Large intestine (tissue), 3 donors: Measurements from ENCODE around the gene PADI3. TPM values are rescaled to one million over a fixed set of nuclear protein-coding genes. Genes with fewer than 3 reads are reported as not detected.

ENCODE experiments used
- DNase-seq, 2 donors: peaks; one replicate each; pipeline versions ENCODE4 v3.0.0 to v3.0.0-alpha.2; 2013
- H3K27ac ChIP-seq: one replicate; pipeline ENCODE4 v1.5.1; 2013; ENCODE audit warnings: low read length
- H3K27me3 ChIP-seq: 2 replicates; pipeline ENCODE4 v1.6.1; 2013; ENCODE audit warnings: low read length; ENCODE audit not compliant: control insufficient read depth, insufficient read depth
- H3K36me3 ChIP-seq: 2 replicates; pipeline ENCODE4 v1.6.1; 2013; ENCODE audit warnings: low read length; ENCODE audit not compliant: control insufficient read depth, insufficient read depth
- H3K4me1 ChIP-seq: one replicate; pipeline ENCODE4 v1.6.1; 2013; ENCODE audit warnings: low read length; ENCODE audit not compliant: control insufficient read depth, insufficient read depth
- H3K4me3 ChIP-seq: one replicate; pipeline ENCODE4 v1.5.1; 2013; ENCODE audit warnings: low read length
- H3K9me3 ChIP-seq: one replicate; pipeline ENCODE4 v1.6.1; 2013; ENCODE audit warnings: mild to moderate bottlenecking, low read depth, low read length, moderate library complexity; ENCODE audit not compliant: control insufficient read depth
- WGBS: methylation state at CpG from one replicate; pipeline ENCODE4 v1.1.5; 2013; ENCODE audit warnings: low lambda C conversion rate; ENCODE audit not compliant: insufficient coverage; 5-methylcytosine and 5-hydroxymethylcytosine counted together
- polyA plus RNA-seq: library from polyadenylated mRNA; unstranded; fragments of 120-200 nt; gene quantifications from one replicate; pipeline ENCODE4 v1.2.1, GENCODE V29; 2013

Gene PADI3
- polyA plus RNA-seq, 1 donor = not detected

- Histone ChIP-seq H3K4me1 (peaks cover 16% of the 10 kb centered on the region), H3K4me3 (no peak overlapping the region), H3K36me3 (no peaks in the 10 kb centered on the region), H3K27ac (no peak overlapping the region), H3K27me3 (no peaks in the 10 kb centered on the region), H3K9me3 (no peaks in the 10 kb centered on the region)
- peak in 1 of 2 donors; percentile 32 for DNase-seq
- no CpG with 5 or more reads among the region's 6 CpGs for WGBS
Measured at GRCh38 chr1:17229379-17229778, 19.5 kb upstream of the PADI3 start.

GRCh38 chr1:17230106-17230505, 18.8 kb upstream of the PADI3 start:
- no peaks in the 10 kb centered on the region for H3K9me3 ChIP-seq
- WGBS = no CpG with 5 or more reads among the region's 10 CpGs
- no peak overlapping the region for H3K4me3 ChIP-seq
- no peaks in the 10 kb centered on the region for H3K27me3 ChIP-seq
- no peak for DNase-seq
- H3K27ac ChIP-seq = no peak overlapping the region
- H3K36me3 ChIP-seq = no peaks in the 10 kb centered on the region
- peaks cover 16% of the 10 kb centered on the region for H3K4me1 ChIP-seq

- Histone ChIP-seq H3K9me3 (no peaks in the 10 kb centered on the region), H3K4me1 (peaks cover 18% of the 10 kb centered on the region), H3K4me3 (no peak overlapping the region), H3K27ac (no peak overlapping the region), H3K36me3 (no peaks in the 10 kb centered on the region), H3K27me3 (no peaks in the 10 kb centered on the region)
- WGBS = 50% methylated on average over 2 of the region's 8 CpGs
- DNase-seq = no peak
Measured at GRCh38 chr1:17230671-17231310, 18.1 kb upstream of the PADI3 start.

- WGBS = no CpG with 5 or more reads among the region's 22 CpGs
- no peaks in the 10 kb centered on the region for H3K36me3 ChIP-seq
- peak overlapping the region; percentile 20 for H3K27ac ChIP-seq
- H3K27me3 ChIP-seq = no peaks in the 10 kb centered on the region
- H3K9me3 ChIP-seq = no peaks in the 10 kb centered on the region
- H3K4me3 ChIP-seq = no peak overlapping the region
- peak; percentile 44 to 84 for DNase-seq
- H3K4me1 ChIP-seq = peaks cover 20% of the 10 kb centered on the region
Measured at GRCh38 chr1:17232759-17233661, 15.9 kb upstream of the PADI3 start.

DNA sequence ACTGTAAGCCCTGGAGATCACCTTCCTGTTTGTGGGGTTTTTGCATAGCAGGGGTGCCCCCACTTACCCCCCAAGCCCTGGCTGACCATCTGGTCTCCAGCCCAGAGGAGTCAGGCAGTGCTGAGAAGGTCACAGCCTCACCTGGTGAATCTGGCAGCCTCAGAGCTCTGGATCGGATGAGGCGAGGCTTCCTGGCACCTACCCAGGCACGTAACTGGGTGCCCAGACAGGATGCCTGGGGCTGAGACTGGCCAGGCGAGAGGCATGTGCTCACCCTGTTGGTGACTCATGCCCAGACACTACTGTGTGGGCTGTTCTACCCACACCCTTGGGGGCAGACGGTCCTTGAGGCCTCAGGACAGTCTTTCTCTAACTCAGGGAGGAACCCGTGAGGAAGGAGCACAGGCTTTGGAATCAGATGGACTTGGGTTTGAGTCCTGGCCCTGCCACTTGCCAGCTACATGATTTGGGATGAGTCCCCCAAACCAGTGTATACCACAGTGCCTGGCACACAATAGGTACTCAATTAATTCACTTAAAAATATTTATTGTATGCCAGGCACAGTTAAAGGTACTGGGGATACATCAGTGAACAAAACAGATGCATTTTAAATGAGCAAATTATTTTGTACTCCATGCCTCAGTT, 15.1 kb upstream of the PADI3 start:
- Histone ChIP-seq H3K36me3 (no peaks in the 10 kb centered on the region), H3K9me3 (no peaks in the 10 kb centered on the region), H3K4me1 (peaks cover 20% of the 10 kb centered on the region), H3K4me3 (no peak overlapping the region), H3K27ac (no peak overlapping the region), H3K27me3 (no peaks in the 10 kb centered on the region)
- peak in 1 of 2 donors; percentile 46 for DNase-seq
- WGBS = no CpG with 5 or more reads among the region's 6 CpGs

DNA sequence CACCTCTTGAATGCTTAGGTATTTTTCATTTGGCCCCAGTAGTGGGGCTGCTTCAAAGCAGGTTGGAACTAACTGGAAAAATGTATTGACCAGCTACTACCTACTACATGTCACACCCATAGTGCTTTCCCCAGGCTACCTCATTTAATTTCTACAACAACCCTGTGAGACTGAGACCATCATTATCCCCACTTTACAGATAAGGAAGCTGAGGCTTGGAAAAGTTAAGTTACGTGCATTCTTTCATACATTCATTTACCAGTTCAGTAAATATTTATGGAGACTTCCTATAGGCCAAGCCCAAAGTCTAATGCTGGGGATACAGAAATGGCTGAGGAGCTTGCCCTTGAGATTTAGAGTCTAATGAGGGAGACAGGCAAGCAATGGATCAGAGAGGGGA, 14.5 kb upstream of the PADI3 start:
- WGBS = no CpG with 5 or more reads among the region's 1 CpG
- H3K27ac ChIP-seq = no peak overlapping the region
- H3K4me3 ChIP-seq = no peak overlapping the region
- no peaks in the 10 kb centered on the region for H3K27me3 ChIP-seq
- peaks cover 20% of the 10 kb centered on the region for H3K4me1 ChIP-seq
- H3K36me3 ChIP-seq = no peaks in the 10 kb centered on the region
- no peaks in the 10 kb centered on the region for H3K9me3 ChIP-seq
- DNase-seq = no peak

GRCh38 chr1:17235135-17235885, 13.6 kb upstream of the PADI3 start:
- no peaks in the 10 kb centered on the region for H3K36me3 ChIP-seq
- peaks cover 6% of the 10 kb centered on the region for H3K27me3 ChIP-seq
- H3K27ac ChIP-seq = no peak overlapping the region
- no CpG with 5 or more reads among the region's 9 CpGs for WGBS
- H3K4me1 ChIP-seq = peaks cover 20% of the 10 kb centered on the region
- peak; percentile 68 to 78 for DNase-seq
- no peaks in the 10 kb centered on the region for H3K9me3 ChIP-seq
- no peak overlapping the region for H3K4me3 ChIP-seq

- Histone ChIP-seq H3K4me1 (peaks cover 20% of the 10 kb centered on the region), H3K27ac (no peak overlapping the region), H3K27me3 (peaks cover 10% of the 10 kb centered on the region), H3K4me3 (no peak overlapping the region), H3K36me3 (no peaks in the 10 kb centered on the region), H3K9me3 (no peaks in the 10 kb centered on the region)
- WGBS = no CpG with 5 or more reads among the region's 18 CpGs
- peak; percentile 63 to 77 for DNase-seq
Measured at GRCh38 chr1:17236779-17237560, 11.9 kb upstream of the PADI3 start.

DNA sequence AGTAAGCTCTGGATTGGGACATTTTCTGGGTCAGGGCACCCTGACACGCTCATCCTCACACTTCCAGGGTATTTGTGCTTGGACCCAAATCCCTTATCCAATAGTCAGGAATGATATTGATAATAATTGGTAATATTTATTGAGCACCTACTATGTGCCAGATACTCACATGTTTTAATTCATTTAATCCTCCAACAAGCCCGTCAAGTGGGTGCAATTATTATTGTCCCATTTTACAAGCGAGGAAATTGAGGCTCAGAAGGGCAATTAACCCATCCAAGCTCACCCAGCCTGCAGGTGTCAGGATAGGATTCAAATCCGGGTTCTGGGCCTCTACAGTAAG, 11.4 kb upstream of the PADI3 start:
- no CpG with 5 or more reads among the region's 4 CpGs for WGBS
- no peak for DNase-seq
- Histone ChIP-seq H3K27ac (no peak overlapping the region), H3K36me3 (no peaks in the 10 kb centered on the region), H3K9me3 (no peaks in the 10 kb centered on the region), H3K27me3 (peaks cover 10% of the 10 kb centered on the region), H3K4me1 (peaks cover 18% of the 10 kb centered on the region), H3K4me3 (no peak overlapping the region)
